ENCODE measurements around the gene POU2F3. TPM values are rescaled to one million over a fixed set of nuclear protein-coding genes. Genes with fewer than 3 reads are reported as not detected.

POU2F3 gene
- total and polyA plus RNA-seq, 2 of the 13 experiments (the other 11 are each of a cell fraction or from before 2014, with no cell fraction given), result not detected

- TF ChIP-seq ZNF646 (CRISPR knock-in tag; IDR thresholded peaks at IDR 0.05) (no peak), ZNF589 (CRISPR knock-in tag; conservative IDR thresholded peaks at IDR 0.05) (no peak), SAFB2 (CRISPR knock-in tag; IDR thresholded peaks at IDR 0.05; ENCODE audit: borderline replicate concordance, low read depth) (no peak), ATF6 (CRISPR knock-in tag; conservative IDR thresholded peaks at IDR 0.05) (no peak), PRDM15 (CRISPR knock-in tag; IDR thresholded peaks at IDR 0.05) (no peak), RBM39 (IDR thresholded peaks at IDR 0.05; ENCODE audit: low read depth, low read length, poor library complexity, severe bottlenecking) (no peak)
These were observed 45.3 kb downstream of the POU2F3 start (continued) for GRCh38 chr11:120285256-120285655.
